Stimulated activated CD8-positive, alpha-beta memory T cell treated with anti-CD3 and anti-CD28 coated beads, Interleukin-12 subunit alpha, Interleukin-12 subunit beta, amount 100 ng/mL, for 24 hours (primary cell): ENCODE measurements around the gene RSAD1.

ENCODE experiments used
- DNase-seq: peaks from one replicate; pipeline ENCODE4 v3.0.0-alpha.2; 2020; ENCODE audit errors: extremely low read depth

Gene RSAD1

DNA sequence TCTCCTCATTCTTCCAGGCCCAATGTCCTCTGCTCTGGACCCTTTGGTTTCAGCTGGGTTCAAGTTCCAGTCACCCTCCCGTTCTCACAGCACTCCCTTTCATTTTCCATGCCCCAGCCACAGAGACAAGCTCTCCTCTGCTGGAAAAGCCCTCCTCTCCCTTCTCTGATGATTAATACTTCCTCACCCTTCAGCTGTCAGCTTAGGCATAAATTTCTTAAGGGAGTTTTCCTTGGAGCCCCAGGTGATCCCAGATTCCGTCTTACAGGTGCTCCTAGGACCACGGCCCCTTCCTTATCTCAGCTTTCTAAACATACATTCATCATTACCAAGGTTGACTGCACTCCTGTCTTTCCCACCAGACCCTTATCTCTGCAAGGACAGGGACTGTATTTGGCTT is 20.4 kb upstream of the RSAD1 start:
- DNase-seq, result no peak

DNA sequence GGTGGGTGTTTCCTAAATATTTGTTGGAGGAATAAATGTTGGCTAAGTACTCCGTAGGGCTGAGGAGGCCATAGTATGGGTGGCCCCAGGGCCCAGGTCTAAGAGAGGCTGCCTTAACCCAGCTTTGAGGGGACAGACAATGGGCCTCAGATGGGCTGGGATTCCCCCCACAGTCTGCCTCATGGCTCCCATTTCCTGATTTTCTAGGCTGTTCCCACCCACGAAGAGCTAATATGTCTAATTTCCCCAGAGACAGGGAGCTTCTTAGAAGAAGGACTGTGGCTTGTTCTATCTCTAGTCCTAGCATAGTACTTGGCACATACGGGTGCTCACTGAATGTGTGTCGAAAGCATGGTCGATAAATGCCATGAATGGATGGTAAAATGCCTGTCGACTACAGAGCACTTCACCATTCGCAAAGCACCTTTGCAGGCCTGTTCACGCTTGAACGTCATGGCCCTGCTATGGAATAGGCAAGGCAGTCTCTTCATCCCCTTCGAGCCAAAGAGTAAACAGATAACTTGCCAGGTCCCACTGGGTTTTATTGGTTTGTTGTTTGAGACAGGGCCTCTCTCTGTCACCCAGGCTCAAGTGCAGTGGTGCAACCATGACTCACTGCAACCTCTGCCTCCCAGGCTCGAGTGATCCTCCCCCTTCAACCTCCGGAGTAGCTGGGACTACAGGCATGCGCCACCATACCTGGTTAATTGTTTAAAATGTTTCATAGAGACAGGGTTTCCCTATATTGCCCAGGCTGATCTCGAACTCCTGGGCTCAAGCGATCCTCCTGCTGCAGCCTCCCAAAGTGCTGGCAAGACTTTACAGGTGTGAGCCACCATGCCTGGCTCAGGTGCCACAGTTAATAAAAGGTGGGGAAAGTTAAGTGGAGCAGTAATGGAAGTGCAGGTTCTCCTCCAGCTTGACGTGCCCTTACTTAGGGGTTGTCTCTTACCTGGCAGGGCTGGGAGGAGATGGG is 19.7 kb upstream of the RSAD1 start:
- DNase-seq, result no peak

DNA sequence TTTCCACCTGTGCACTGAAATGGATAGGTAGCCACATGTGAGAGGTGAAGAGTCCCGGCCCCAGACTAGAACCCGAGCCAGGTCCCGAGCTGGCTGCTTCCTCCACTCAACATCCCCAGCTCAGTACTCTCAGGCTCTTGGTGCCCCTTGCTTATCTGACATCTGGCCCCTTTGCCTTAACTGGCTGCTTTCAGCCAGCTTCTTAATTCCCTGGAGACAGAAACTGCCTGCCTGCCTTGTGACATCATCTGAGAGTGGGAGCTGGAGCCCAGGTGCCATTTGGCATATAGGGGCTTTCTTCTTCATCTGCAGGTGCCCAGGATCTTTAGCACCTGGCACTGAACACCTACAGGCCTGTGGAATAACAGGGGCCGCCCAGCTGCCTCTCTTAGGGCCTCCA is 18.9 kb upstream of the RSAD1 start:
- DNase-seq, result no peak

DNA sequence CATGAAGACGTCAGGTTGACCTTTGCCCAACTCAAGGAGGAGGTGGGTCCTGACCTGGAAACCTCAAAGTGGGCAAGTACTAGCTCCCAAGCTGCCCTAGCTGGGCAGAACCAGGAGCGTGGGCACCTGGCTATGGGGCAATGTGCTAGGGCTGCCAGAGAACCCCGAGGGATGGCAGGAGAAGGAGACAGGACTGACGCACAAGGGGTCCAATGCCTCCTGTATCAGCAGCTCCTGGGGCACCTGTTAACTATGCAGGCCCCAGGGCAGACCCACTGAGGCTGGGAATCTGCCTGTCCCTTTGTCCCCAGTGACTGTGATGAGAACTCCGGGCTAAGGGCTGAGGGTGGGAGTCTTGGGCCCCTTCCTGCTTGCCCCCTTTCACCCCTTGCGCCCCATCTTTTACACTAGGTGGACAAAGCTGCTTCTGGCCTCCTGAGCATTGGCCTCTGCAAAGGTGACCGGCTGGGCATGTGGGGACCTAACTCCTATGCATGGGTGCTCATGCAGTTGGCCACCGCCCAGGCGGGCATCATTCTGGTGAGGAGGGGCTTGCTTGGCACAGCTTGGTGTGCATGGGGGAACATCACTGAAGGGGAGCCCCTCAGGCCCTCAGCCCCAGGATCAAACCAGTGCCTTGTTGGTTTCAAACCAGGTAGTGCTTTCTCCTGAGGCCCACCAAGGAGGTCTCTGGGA is 17.7 kb upstream of the RSAD1 start:
- no peak for DNase-seq

DNA sequence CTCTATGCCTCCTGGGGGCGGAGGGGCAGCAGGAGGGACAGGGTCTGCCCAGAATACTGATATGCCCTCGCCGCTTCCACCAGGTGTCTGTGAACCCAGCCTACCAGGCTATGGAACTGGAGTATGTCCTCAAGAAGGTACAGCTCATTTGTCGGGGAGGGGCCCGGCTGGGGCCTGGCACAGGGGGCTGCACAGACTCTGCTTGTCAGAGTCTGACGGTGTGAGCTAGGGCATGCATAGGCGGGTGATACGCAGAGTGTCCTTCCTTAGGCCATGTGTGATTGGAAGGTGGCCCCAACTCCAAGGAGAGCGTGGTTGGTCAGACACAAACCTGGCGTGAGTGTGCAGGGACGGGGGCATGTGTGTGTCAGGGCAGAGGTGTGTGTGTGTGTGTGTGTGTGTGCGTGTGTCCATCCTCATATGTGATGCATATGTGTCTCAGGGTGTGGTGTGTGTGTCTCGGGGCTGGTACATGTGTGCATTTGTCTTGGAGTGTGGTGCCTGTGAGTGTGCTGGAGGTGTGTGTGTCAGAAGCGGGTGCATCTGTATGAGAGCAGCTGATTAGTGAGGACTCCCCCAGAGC is 17.0 kb upstream of the RSAD1 start:
- DNase-seq, result no peak

DNA sequence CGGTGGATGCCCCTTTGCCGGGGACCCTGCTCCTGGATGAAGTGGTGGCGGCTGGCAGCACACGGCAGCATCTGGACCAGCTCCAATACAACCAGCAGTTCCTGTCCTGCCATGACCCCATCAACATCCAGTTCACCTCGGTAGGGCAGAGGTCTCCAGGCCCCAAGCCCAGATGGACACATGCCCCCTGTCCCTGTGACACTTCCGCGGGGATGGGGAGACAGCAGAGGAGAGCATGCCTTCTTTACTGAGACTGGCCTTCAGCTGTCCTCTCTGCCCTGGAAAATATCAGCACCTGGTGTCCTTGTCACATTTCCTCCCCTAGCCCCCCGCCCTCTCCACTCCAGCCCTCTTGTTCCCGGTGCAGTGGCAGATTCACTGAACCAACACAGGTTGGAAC is 16.2 kb upstream of the RSAD1 start:
- DNase-seq, result no peak

DNA sequence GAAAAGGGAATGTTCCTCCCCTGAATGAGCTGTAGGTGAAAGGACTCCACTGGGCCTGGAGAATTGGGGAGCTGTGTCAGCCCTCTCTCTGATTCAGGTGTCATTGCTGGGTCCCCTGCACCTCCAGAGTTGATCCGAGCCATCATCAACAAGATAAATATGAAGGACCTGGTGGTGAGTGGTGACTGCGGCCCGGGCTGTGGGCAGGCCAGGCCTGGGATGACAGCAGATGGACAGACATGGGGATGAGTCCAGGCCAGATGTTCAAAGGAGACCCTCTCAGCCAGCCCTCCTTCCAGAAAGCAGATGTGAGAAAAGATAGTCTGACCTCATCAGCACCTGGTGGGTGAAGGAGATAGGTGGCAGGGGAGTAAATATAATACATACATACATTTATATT is 14.5 kb upstream of the RSAD1 start:
- no peak for DNase-seq

DNA sequence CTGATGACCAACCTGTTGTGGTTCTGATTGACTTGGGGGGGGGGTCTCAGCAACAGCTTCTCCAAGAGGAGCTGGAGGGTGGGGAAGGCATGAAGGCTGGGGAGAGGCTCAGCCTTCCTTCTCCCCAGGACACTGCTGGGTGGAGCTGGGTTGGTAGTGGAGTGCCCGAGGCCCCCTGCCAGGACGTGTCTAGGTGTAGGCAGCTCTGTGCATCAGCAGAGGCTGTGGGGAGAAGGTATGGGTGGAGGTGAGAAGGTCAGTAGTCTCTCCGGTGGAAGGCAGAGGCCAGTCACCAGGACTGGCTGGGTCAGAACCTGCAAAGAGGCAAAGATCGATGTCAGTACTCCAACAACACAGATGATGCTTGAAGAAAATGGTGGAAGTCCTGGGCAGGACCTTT is 13.9 kb upstream of the RSAD1 start:
- no peak for DNase-seq

DNA sequence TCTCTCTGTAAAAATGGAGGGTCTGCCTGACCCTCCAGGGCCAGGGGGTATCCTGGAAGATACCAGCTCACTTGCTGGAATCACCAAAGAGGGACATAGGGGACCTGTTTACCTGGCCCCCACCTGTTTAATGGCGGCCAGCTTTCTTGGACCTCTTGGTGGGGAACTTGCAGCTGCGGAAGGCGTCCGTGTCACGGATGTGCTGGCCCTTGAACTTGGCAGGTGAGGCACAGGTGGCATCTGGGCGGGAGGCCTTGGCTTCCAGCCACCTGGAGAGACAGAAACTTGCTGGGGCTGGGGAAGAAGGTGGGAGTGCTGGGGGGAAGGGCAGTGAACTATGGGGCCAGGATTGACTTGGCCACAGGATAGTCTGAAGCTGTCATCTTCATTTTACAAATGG is 13.5 kb upstream of the RSAD1 start:
- DNase-seq, result no peak

DNA sequence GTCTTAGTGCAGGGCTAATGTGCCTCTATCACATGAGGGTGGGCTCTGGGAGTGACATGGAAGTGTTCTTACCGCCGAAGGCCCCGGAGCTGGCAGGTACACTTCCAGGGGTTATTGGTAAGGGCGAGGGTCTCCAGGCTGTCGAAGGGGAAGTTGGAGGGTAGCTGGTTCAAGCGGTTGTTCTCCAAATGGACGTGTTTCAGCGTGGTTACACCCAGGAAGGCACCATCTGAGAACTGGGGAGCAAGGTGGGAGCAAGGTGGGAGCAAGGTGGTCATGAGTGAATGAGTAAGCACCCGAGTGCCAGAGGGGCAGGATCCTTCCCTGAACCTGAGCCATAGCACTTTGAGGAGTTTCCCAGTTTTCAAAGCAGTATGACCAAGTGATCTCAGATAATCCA is 13.0 kb upstream of the RSAD1 start:
- DNase-seq, result no peak

DNA sequence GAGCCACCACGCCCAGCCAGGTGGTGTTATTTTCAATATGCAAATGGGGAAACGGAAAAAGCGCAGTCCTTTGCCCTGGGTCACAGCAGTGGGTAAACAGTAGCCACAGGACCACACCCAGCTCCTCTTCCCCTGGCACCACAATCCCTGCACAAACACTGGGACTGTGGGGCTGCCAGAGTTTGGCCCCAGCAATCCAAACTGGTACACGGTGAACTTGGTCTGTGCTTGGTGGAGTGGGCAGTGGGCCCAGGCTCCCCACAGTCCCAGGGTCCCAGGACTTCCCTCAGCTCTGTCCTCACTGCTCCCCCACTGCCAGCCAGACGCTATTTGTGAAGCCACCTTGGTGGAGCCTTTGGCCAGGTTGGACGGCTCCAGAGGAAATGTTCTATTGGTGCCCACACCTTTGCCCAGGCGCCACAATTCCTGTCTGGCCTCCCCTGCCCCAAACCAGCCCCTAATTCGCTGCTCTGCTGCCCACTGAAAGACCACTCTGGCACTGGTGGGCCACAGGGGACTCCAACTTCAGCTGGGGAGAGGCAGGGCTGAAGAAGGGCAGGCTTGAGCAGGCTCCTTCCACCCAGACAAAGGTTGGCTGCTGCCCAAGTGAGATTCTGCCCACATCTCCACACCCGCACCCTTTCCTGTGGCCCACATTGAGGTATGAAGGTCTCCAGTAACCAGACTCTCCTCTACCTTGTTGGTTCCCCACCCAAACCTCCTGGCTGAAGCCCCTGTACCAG is 12.1 kb upstream of the RSAD1 start:
- no peak for DNase-seq

DNA sequence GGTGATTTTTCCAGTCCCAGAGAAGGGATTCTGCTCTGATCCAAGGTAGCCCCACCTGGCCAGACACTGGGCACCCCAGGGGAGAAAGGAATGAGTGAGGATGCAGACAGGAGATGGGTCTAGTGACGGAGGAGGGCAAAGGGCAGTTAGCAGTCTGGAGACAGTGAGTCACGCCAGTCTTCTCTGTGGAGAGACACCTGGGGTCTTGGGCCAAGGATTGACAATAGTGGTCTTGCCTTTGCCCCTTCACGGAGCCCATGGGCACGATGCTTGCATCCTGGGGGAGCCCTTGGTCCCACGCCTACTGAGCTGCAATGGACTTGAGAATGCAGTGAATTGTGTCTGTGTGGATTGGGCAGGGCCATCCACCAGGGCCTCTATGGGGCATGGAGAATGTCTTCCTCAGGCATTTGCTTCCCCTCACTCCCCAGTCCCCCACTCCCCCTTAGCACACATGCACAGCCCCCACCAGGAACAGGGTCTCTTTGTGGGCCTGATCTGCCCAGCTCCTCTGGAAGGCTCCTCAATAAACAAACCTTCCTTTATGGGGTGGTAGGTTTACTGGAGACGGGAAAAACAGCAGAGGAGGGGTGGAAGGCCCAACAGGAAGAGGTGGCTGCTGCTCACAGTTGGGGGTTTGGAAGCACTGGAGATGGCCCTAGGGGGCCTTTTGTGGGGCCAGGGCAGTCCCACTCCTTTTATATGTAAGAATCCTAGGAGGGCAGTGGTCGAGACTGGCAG is 11.4 kb upstream of the RSAD1 start:
- DNase-seq, result no peak

DNA sequence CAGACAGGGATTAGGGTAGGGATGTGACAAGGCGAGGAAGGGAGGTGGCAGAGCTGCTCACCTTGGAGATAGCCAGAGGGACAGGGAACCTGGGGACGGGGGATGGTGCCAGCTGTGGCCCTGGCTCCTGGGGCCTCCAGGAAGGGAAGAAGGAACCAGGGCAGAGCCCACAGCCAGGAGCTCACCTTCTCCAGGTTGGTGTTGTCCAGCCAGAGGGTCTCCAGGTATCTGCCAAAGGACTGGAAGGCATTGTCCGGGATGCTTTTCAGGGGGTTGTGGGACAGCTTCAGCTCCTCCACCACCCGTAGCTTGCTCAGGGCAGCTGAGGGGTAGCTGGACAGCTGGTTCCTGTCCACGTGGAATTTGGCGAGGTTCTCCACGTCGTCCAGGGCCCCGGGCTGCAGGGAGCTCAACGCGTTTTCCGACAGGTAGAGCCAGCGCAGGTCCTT is 10.8 kb upstream of the RSAD1 start:
- no peak for DNase-seq

DNA sequence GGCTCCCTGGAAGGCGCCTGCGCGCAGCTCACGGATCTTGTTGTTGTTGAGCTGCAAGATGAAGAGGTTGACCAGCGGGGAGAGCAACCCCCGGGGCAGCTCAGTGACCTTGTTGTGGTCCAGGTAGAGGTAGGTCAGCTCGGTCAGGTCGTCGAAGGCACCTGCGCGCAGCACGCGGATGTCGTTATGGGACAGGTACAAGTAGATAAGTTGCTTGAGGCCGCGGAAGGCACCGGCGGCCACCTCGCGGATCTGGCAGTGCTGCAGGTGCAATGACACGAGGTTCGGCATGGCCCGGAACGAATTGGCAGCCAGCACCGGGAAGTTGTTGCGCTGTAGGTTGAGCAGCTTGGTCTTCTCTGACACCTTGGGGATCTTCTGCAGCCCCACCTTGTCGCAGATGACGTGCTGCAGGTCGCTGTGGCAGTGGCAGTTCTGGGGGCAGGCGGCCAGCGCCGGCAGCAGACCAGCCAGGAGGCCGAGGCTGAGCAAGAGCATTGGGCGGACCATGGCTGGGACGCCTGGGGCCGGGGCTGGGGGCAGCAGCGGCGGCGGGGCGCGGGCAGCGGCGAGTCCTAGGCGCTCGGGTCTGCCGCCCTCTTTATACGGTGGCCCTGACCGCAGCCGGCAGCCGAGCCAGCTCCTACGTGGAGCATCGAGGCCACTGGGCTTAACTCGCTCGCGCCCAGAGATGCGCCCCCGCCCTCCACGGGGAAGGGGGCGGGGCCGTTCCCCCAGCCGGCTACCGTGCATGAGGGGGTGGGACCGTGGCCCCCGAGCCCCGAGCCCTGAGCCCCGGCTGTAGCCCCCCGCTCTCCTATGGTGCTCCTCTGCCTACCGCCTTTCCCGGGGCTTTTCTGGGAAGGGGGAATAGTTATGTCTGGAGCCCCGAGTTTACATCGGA is 10.1 kb upstream of the RSAD1 start, which contains the start of gene CHAD:
TSS of gene CHAD (minus strand) at position 577 of the 904 bp plus-strand sequence. CDS start at position 510, 67 bp downstream.
- no peak for DNase-seq

DNA sequence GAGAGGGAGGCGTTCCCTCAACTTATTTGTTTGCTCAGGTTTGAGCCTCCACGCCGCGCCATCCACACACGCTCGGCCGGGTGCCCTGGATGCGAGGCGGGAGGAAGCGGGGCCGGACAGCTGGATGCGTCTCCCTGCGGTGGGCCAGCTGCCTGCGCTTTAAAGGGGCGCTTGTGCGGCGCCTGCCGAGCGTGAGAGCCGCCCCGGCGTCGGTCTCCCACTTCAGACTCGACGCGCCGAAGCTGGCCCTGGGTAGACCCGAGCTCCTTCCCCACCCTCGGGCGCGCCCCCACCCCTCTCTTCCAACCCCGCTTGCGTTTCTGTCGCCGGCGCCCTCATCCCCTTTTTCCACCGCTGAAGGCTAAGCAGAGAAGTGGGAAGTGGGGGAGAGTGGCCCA is 9.5 kb upstream of the RSAD1 start:
- DNase-seq, result no peak

DNA sequence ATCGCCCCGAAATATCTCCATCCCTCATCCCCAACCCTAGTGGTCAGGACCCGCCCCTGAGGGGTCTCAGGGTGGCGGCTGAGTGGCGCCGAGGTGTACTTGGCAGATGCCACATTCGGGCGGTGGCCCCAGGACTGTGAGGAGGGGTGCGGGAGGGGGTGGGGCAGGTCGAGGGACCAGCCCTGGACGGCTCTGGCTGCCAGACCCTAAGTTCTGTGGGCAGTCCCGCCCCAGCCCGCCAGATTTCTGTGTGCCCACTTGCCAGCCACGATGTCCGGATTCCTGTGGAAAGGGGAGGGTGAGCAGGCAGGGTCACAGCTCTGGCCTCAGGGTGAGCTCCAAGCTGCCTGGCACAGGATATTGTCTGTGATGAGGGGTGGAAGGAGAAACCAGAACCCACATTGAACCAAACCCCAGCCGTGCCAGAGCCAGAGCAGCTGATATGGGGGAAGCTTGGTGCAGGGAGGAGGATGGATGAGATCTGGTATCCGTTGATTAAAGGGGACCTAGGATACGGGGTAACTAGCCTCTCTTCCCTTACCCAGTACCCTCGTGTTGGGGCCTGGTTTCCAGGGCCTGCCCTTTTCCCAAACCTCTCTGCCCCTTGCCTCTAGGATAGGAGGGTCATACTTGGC is 8.9 kb upstream of the RSAD1 start:
- no peak for DNase-seq

DNA sequence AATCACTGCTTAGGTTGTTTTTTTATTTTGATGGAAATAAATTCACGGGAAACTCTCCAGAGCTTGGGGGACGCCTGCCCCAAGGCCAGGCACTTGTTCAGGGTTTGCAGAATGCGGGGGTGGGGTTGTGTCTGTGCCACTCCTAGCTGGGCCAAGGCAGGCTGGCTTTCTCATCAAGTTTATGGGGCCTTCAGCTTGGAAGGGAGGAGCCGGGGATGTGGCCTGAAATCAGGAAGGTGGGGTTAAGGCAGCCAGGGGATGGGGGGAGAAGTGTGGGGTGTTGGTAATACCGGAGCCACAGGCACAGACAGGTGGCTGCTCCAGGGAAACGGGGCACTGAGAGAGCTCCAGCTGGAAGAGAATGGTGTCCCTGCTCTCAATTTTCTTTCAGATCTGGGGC is 8.2 kb upstream of the RSAD1 start:
- DNase-seq, result no peak

DNA sequence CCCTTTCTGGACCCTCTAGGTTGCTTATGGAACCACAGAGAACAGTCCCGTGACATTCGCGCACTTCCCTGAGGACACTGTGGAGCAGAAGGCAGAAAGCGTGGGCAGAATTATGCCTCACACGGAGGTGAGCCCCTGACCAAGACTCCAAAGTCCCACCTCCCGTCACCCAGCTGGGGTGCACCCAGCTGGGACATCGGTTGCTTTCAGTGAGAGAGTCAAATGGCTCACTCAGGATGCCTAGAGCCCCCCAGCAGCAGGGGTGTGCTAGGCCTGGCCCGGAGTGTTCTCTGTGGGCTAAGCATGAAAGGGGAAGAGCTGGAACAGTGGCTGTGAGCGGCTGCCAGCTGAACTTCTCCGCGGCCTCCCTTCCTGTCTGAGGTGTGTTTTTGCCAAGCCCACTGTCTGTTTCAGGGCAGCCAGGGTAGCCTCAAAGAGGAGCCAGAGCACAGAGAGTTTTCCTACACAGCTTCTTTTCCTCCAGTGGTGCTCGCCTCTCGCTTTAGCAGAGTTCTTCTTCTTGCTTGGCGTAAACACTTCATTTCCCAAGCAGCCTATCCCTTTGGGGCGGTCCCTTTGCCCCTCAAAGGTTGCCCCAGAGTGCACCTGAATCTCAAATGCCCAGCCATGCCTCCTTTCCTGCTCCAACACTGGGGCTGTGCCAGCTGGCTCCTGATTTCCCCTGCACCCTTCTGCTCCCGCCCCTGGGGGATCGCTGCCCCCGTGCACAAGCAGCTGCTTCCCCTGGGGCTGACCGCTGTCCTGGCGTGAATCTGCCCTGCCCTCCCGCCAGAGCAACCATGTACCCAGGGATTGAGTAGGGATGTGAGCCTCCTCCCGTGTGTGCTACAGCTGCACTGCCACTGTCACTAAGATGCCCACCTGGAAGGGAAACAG is 7.4 kb upstream of the RSAD1 start:
- no peak for DNase-seq

DNA sequence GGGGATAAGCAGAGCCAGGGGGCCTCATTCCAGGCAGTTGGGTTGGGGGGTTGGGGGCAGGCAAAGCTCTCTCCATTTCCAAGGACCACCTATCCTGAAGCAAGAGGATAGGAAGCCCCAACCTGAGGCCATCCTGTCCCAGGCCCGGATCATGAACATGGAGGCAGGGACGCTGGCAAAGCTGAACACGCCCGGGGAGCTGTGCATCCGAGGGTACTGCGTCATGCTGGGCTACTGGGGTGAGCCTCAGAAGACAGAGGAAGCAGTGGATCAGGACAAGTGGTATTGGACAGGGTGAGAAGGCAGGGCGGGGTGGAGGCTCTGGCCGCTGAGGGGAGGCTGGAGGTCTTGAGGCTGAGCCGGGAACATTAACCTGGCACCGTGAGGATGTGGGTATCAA is 6.4 kb upstream of the RSAD1 start:
- no peak for DNase-seq
